ENCODE data around the gene POGLUT3.
A peak's percentile ranks its signal among the peaks of the same experiment; 100 is the strongest.

POGLUT3 gene

GRCh38 chr11:108500169-108500568 lies 2.0 kb upstream of the POGLUT3 start:
- DNase-seq = no peak

GRCh38 chr11:108498816-108499408 lies 728 bp upstream of the POGLUT3 start:
- no peak for DNase-seq

DNA sequence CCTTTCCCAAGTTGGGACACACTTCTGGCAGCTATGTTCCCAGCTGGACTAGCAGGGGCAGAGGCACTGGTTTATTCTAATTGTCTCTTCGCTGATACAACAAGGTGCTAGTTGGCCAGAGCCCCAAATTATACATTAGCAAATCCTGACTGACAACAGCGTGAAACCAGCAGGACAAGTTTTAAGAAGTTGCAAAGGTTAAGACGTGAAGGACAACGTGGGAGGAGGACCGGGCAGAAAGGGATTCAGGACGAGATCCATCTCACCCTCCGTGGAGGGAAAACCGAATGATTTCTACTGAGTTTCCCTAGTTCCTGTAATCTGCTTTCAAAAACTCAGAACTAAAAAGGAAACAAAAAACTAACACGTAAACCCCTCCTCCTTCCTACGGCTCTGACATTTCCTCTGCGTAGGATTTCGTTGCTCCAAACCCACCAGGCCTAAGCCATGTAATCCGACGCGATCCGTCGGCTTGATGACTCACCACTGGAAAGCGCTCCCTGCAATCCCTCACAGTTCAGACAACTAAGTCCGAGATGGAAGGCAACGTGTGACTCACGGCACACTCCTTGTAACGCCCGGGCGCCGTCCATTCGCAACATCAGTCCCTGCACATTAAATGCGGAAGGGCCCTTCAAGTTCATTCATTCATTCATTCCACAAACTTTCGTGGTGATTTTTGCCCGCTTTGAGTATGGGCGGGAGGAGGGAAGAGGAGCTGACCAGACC lies 703 bp downstream of the POGLUT3 start:
- DNase-seq = peak; percentile 94

DNA sequence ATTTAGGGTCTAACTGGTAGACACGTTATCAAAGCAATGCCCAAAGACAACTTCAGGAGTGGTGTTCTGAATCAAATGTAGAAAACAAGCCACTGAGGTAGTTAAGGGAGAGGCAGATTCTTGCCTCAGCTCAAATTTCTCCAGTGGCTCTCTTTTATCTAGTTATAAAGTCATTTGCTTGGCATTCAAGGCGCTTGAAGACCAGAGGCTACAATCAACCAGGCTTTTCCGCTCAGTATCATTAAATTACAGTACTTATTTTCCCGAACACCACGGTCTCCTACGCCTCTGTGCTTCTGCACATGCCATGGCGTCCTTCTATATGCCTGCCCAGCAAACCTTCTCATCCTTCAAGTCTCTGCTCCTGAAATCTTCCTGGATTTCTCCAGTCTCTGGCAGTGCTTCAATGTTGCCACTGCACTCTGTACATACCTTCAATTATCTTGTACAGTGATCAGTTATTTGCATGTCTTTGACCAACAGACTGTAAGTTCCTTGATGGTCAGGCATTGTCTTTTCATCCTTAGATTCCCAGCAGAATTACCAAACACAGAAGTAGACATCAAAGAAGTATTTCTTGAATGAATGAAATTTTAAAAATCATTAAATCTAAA lies 1.4 kb downstream of the POGLUT3 start:
- DNase-seq = peak; percentile 8

- no peak for DNase-seq
These were observed 2.9 kb downstream of the POGLUT3 start for GRCh38 chr11:108495326-108495725.

DNA sequence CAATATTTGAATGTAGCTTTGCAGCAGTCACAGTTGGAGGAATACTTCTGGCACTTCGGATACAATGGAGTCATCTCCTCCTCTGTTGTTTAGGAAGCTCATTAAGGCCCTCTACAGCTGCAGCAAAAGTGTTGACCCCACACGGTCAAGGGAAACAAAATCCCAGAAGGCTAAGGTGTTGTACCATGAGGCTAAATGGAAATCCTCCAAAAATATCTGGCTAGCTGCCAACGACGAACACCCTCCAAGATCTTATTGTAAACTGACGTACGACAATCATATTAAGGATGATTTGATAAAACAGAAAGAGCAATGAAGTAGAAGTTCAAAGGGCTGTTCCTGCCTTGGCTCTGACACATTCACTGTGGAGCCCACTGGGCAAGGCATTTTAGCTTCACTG lies 4.0 kb downstream of the POGLUT3 start:
- DNase-seq = peak; percentile 55

DNA sequence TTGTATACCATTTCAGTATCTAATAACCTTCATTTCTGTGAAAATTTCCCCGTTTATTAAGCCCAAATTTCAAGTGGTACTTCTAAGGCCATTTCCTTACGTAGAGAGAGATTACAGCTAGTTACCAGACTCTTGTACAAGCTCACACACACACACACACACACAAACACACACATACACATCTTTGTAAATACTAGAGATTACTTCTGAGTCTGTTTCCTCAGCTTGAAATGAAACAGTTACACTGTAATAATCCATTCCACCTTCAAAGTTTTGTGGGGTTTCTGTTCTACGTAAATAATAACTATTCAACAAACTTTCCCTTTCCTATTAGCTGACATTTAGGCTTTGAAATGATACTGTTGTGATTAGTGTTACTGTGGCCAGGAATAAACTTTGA lies 6.2 kb downstream of the POGLUT3 start:
- DNase-seq = no peak

DNA sequence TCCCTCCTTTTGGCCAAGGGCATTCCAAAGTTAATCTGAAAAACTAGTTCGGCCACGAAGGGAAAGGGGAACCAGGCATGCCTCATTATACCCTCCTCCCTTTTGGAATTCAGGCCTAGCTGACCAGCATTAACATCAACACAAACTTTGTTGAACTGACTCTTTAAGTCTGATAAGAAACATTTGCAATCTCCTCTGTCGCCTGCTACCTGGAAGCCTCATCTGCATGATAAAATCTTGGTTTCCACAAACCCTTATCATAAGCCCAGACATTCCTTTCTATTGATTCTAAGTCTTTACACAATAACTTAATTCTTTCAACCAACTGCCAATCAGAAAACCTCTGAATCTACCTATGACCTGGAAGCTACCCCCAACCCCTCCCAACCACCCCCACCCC lies 11.4 kb downstream of the POGLUT3 start:
- no peak for DNase-seq

GRCh38 chr11:108486331-108486730 lies 11.9 kb downstream of the POGLUT3 start:
- DNase-seq = no peak

GRCh38 chr11:108483163-108483562 lies 15.0 kb downstream of the POGLUT3 start:
- no peak for DNase-seq

DNA sequence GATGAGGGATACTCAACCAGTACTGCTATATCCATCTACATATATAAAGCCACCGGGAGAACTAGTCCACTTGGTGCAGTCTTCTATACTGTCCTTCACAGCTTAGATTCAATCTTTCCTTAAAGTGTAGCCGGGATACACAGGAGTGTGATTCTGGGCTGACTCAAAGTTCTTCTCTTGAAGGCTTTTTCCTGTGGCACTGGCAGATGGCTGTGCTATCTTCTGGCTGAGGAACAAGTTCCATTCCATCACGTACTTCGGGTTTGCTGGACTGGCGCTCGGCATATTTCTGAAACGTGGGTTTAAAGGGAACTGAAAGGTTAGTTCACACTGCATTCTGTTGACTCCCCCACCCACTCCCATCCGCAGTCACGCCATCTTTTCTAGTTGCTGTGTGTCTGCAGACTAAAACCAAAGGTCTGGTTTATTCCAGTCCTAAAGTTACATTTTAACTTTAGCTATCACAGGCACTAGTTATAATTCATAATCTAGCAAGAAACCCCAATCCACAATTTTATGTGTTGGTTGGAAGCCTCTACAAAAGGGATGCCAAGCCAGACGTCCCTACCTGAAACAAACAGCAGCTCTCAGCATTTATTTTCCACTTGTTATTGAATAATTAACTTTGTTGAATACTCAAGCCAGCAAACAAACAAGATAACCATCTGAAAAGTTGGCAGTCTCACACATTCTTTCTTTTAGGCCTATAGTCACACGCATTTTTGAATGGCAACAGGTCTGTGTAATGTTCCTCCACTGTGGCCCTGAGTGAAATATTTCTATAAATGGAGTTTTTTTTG lies 23.3 kb downstream of the POGLUT3 start:
- no peak for DNase-seq

- no peak for DNase-seq
These were observed 25.5 kb downstream of the POGLUT3 start for GRCh38 chr11:108472681-108473080.

- DNase-seq = no peak
These were observed 29.7 kb downstream of the POGLUT3 start for GRCh38 chr11:108468478-108468864.

GRCh38 chr11:108467091-108467823 lies 30.9 kb downstream of the POGLUT3 start, which contains the start of gene C11orf65:
TSS of gene C11orf65 (minus strand) at chr11:108467529. CDS start at chr11:108461559, 5,970 bp downstream.
- DNase-seq = peak; percentile 98

- DNase-seq = no peak
These were observed 31.8 kb downstream of the POGLUT3 start for GRCh38 chr11:108466405-108466804.

- DNase-seq = no peak
These were observed 44.9 kb downstream of the POGLUT3 start for GRCh38 chr11:108453207-108453835.
